GM06990 (cell line): Measurements from ENCODE around the gene BZW1.

ENCODE experiments used
- DNase-seq: peaks from one replicate; pipeline ENCODE4 v3.0.0-alpha.2; 2011; ENCODE audit not compliant: insufficient read length; ENCODE audit errors: extremely low read depth
- H3K27me3 ChIP-seq: replicated peaks from 2 replicates; pipeline ENCODE4 v1.6.0; 2011; ENCODE audit warnings: low read length; ENCODE audit not compliant: control insufficient read depth, insufficient read depth
- H3K36me3 ChIP-seq: 2 replicates; pipeline ENCODE4 v1.5.1; 2011; ENCODE audit warnings: low read length; ENCODE audit not compliant: control insufficient read depth, insufficient read depth
- H3K4me3 ChIP-seq: replicated peaks from 2 replicates; pipeline ENCODE4 v1.5.1; 2011; ENCODE audit warnings: low read depth, mild to moderate bottlenecking, control low read depth, low read length
- CTCF ChIP-seq: IDR thresholded peaks from 2 replicates; pipeline ENCODE4 v1.5.1; 2011; ENCODE audit warnings: low read length, control low read depth, mild to moderate bottlenecking, inconsistent platforms; ENCODE audit not compliant: insufficient read depth, poor library complexity, severe bottlenecking

BZW1 gene

GRCh38 chr2:200786826-200787225 lies 24.9 kb upstream of the BZW1 start:
- Histone ChIP-seq H3K27me3 (peaks cover 2% of the 10 kb centered on the region), H3K4me3 (no peak overlapping the region), H3K36me3 (no peaks in the 10 kb centered on the region)
- DNase-seq: no peak
- no peak for TF ChIP-seq CTCF

DNA sequence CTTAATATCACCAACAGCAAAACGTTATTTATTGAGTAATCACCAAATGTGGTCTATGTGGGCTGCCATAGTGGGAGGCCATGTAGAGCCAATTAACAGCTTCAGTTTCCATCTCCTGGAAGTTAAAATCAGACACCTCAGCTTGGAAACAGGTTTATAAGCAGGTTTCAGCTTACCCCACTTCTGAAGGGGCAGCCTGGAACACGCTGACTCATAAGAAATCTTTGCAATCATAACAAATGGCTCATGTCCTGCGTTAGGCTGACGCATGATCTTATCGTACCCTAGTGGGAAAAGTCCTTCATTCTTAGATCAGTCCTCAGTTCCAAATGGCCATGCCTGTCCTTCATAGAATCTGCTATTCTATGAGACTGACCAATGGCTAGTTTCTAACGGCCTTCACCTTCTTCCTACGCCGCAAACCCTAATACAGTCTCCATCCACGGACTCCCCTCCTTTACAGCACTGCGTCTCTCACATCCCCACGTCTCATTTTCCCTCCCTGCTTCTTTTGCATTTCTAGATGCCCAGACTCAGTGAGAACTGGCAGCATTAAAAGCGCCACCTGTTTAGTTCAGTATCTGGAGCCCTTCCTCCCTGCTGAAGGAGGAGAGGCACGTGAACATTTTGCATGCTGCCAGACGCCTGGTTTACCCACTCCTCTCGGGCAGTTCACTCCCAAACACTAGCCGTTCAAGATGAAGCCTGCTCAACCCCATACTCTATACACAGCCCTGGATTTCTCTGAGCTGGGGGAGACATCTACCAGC lies 24.2 kb upstream of the BZW1 start:
- no peaks in the 10 kb centered on the region for H3K36me3 ChIP-seq
- H3K27me3 ChIP-seq: peaks cover 2% of the 10 kb centered on the region
- TF ChIP-seq CTCF: no peak
- no peak overlapping the region for H3K4me3 ChIP-seq
- no peak for DNase-seq

- H3K4me3 ChIP-seq: no peak overlapping the region
- H3K36me3 ChIP-seq: no peaks in the 10 kb centered on the region
- TF ChIP-seq CTCF: no peak
- DNase-seq: no peak
- H3K27me3 ChIP-seq: peaks cover 2% of the 10 kb centered on the region
Measured at GRCh38 chr2:200788121-200788718, 23.5 kb upstream of the BZW1 start.

DNA sequence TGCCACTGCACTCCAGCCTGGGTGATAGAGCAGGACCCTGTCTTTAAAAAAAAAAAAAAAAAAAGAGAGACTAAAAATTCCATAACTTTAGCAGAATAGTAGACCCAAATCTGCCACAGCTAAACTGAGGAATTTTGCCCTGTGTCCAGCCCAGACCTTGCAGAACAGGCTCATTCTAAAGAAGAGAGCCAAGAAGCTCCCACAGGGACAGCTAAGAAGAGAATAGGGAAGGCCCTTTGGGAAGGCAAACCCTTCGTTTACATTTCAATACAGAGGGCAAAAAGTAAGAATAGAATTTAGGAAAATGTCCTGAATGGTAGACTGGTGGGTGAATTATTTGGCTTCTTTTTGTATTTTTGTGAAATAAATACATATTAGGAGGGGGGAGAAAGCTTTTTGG lies 21.5 kb upstream of the BZW1 start:
- Histone ChIP-seq H3K27me3 (peaks cover 2% of the 10 kb centered on the region), H3K4me3 (no peak overlapping the region), H3K36me3 (no peaks in the 10 kb centered on the region)
- TF ChIP-seq CTCF: no peak
- no peak for DNase-seq

DNA sequence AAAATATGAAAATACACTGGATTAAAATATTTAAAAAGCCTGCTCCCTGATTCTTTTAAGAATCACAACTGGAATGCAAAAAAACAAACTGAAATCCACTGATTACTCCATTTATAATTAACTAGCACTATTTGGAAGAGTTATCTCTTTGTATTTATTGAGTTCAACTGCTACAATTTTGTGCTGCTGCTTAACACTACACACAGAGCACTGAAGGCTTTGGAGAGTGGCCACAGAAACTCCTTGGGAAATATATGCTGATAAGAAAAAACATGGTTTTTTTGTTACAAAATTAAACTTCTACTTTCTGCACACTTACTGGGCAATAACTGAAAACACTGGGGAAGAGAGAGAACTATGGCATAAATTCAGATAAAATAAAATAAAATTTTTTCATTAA lies 19.8 kb upstream of the BZW1 start:
- H3K27me3 ChIP-seq: peaks cover 2% of the 10 kb centered on the region
- H3K36me3 ChIP-seq: no peaks in the 10 kb centered on the region
- no peak for DNase-seq
- H3K4me3 ChIP-seq: no peak overlapping the region
- no peak for TF ChIP-seq CTCF

DNA sequence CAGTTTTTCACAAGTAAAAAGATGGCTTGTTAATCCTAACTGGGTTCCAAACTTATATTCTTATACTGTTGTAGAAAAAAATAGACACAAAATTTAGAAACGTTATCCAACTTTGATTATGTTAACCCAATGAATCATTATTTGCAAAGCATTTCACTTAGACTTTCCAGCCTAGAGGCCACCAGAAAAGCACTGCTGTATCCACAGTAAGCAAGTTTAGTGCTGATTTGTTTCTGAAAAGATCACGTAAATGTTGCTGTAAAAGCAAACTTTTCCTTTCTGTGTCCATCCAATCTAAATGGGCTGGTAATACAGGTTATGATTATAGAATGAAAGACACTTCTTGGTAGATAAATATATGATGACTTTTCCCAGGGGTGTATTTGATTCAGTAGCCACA lies 17.6 kb upstream of the BZW1 start:
- Histone ChIP-seq H3K36me3 (no peaks in the 10 kb centered on the region), H3K27me3 (peaks cover 4% of the 10 kb centered on the region), H3K4me3 (no peak overlapping the region)
- DNase-seq: no peak
- TF ChIP-seq CTCF: no peak
